Measurements from ENCODE around the gene PHC2. TPM values are rescaled to one million over a fixed set of nuclear protein-coding genes. Genes with fewer than 3 reads are reported as not detected.

PHC2 gene
- total RNA-seq, 2 experiments from 2014 or later = 43.0 to 43.7 TPM

DNA sequence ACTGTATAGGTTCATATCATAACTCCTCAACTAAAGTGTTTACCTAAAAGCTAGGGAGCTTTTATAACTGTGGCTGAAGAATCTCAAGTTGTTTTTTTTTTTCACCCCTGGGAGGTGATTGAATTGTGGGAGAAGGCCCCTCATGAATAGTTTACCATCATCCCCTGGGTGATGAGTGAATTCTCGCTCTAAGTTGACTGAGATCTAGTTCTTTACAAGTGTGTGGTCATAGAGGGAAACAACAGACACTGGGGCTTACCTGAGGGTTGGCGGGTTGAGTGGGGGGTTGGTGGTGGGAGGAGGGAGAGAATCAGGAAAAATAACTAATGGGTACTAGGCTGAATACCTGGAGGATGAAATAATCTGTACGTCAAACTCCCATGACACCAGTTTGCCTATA lies 33.7 kb upstream of the PHC2 start:
- Mint-ChIP-seq H3K27me3 (peaks cover 18% of the 10 kb centered on the region), H3K9me3 (no peaks in the 10 kb centered on the region), H3K27ac (no peak overlapping the region), H3K36me3 (no peaks in the 10 kb centered on the region), H3K4me1 (peaks cover 12% of the 10 kb centered on the region), H3K4me3 (no peak overlapping the region)
- DNase-seq = no peak
- ATAC-seq (ENCODE audit: low read depth) = no peak
- POLR2A ChIA-PET = no interaction called here

DNA sequence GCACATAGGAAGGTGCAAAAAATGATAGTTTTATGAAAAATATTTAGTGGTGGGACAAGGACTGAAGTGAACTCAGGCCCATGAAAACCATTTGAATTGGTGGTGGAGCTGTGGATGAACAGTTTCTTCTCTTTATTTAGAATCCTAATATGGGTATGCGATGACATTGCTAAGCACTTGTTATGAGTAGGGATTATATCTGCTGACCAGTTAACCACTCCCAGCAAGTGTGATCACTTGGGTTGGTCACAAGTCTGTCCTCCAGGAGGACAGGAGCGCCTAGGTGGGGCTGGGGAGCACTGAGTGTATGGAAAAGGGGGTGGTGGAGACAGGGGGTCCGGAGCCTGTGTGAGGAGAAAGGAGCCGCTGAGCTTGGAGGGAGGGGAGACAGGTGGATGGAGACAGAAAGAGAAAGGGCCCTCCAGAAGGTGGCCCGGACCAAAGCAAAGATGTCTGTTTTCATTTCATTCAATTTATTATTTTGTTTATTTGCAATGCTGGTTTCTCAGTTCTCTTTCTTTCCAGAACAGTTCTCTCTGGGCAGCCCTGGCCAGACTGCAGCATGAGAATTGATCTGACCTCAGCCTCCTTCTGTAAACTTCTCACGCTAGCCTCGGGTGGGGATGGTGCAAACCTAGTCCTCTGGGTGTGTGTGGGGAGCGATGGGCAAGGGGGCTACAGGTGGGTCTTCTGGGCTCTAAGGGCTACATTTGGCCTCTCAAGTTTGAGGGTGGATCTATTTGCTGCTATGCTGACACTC lies 31.7 kb upstream of the PHC2 start:
- POLR2A ChIA-PET = interaction anchor here (0.7 kb wide), 1 partner anchor 82 kb away, joined by 4 read pairs; no protein-coding TSS in a partner anchor
- no peaks in the 10 kb centered on the region for H3K9me3 Mint-ChIP-seq
- ATAC-seq (ENCODE audit: low read depth) = no peak

DNA sequence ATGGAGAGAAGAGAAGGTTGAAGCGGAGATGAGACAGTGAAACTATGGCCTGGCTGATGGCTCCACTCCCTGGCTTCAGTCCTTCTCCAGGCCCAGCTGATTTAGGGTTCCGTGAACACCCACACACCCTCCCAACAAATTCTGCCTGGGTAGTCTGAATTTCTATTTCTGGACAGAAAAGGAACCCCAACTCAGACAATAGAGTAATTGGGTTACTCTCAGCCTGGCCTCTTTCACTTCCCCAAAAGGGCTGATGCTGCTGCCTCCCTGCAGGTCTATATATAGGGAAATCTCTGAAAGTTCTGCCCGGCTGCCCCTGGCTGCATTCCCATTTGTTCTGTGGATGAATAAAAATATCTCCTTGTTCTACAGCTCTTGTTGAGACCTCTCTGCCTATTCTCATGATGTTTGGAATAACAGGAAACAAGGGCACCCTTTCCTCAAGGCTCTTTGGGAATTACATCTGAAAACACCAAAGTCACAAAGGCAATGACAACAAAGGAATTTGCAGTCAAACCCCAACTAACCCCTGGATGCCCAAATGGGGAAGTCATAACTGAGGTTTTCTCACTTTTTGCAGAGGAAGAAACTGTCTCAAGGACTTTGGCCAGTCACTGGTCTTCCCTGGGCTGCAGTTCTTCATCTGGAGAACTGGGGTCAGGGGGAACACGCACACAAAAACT lies 30.2 kb upstream of the PHC2 start:
- ATAC-seq (ENCODE audit: low read depth) = no peak
- Mint-ChIP-seq H3K4me3 (no peak overlapping the region), H3K4me1 (peaks cover 6% of the 10 kb centered on the region), H3K27me3 (peaks cover 17% of the 10 kb centered on the region), H3K9me3 (no peaks in the 10 kb centered on the region), H3K27ac (no peak overlapping the region), H3K36me3 (no peaks in the 10 kb centered on the region)
- no peak for DNase-seq
- POLR2A ChIA-PET = interaction anchor here (0.5 kb wide), 1 partner anchor 1067 kb away, joined by 3 read pairs; the partner anchor contains the start of gene BSDC1

More for the DNA sequence above, 31.7 kb upstream of the PHC2 start:
- Mint-ChIP-seq H3K4me3 (no peak overlapping the region), H3K27ac (no peak overlapping the region), H3K36me3 (no peaks in the 10 kb centered on the region), H3K27me3 (peaks cover 22% of the 10 kb centered on the region), H3K4me1 (peaks cover 6% of the 10 kb centered on the region)
- DNase-seq = no peak

DNA sequence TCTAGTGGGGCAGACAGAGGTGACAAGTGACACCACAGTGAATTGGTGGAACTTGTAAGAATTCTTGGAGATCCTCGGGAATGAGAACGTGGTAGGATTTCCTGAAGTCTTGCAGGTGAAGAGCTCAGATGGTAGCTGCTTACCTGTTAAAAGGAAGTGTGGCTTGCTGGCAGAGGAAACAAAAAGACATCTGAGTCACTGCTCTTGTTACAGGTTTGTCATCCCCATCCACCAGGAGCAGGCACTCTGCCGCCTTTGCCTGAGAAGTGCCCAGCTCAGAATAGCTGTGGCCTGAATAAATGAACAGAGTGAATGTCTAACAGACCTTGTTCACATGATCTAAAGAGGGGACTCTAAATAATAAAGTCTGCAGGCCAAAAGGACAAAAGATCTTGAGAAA lies 29.2 kb upstream of the PHC2 start:
- H3K9me3 Mint-ChIP-seq = no peaks in the 10 kb centered on the region
- no peak for ATAC-seq (ENCODE audit: low read depth)
- POLR2A ChIA-PET = no interaction called here
- H3K4me1 Mint-ChIP-seq = peaks cover 10% of the 10 kb centered on the region
- peaks cover 12% of the 10 kb centered on the region for H3K27me3 Mint-ChIP-seq
- DNase-seq = no peak
- H3K4me3 Mint-ChIP-seq = no peak overlapping the region
- no peaks in the 10 kb centered on the region for H3K36me3 Mint-ChIP-seq
- no peak overlapping the region for H3K27ac Mint-ChIP-seq

DNA sequence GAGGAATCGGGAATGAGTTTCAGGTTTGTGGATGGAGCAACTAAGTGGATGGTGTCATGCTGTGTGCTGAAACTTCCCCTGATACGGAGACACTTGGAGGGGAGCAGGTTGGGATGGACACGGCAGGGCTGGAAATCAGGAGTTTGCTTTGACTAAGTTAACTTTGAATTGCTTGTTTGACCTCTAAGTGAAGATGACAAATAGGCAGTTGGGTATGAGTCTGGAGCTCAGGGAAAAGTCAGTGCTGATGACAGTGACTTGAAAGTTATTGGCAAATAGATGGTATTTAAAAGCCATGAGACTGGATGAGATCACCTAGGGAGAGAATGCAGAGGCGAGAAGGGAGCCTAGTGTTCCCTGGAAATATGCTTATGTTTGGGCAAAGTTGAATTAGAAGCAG lies 28.8 kb upstream of the PHC2 start:
- Mint-ChIP-seq H3K36me3 (no peaks in the 10 kb centered on the region), H3K4me1 (peaks cover 10% of the 10 kb centered on the region), H3K27ac (no peak overlapping the region), H3K27me3 (peaks cover 10% of the 10 kb centered on the region), H3K9me3 (no peaks in the 10 kb centered on the region), H3K4me3 (no peak overlapping the region)
- no peak for DNase-seq
- no peak for ATAC-seq (ENCODE audit: low read depth)
- POLR2A ChIA-PET = interaction anchor here (0.6 kb wide), 1 partner anchor 317 kb away, joined by 3 read pairs; no protein-coding TSS in a partner anchor

DNA sequence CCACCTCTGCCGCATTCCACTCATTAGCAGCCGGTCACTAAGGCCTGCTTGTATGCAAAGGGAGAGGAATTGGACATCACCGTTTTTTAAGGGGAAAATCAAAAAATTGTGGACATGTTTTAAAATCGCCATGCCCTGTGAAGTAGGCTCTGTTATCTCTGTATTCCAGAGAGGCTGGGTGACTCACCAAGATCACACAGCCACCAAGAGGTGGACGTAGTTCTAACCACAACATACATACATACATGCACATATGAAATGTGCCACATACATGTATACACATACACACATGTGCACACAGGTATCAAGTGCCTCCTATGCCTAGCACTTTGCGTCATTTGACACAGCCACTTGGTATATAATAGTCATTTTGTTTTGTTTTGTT lies 25.6 kb upstream of the PHC2 start:
- POLR2A ChIA-PET = interaction anchor here (0.7 to 1.0 kb wide), 2 partner anchors 14 to 16 kb away, joined by 3 to 5 read pairs; no protein-coding TSS in a partner anchor
- Mint-ChIP-seq H3K36me3 (no peaks in the 10 kb centered on the region), H3K9me3 (no peaks in the 10 kb centered on the region), H3K27me3 (peaks cover 24% of the 10 kb centered on the region), H3K4me3 (no peak overlapping the region), H3K27ac (no peak overlapping the region), H3K4me1 (peaks cover 10% of the 10 kb centered on the region)
- no peak for ATAC-seq (ENCODE audit: low read depth)
- DNase-seq = no peak

DNA sequence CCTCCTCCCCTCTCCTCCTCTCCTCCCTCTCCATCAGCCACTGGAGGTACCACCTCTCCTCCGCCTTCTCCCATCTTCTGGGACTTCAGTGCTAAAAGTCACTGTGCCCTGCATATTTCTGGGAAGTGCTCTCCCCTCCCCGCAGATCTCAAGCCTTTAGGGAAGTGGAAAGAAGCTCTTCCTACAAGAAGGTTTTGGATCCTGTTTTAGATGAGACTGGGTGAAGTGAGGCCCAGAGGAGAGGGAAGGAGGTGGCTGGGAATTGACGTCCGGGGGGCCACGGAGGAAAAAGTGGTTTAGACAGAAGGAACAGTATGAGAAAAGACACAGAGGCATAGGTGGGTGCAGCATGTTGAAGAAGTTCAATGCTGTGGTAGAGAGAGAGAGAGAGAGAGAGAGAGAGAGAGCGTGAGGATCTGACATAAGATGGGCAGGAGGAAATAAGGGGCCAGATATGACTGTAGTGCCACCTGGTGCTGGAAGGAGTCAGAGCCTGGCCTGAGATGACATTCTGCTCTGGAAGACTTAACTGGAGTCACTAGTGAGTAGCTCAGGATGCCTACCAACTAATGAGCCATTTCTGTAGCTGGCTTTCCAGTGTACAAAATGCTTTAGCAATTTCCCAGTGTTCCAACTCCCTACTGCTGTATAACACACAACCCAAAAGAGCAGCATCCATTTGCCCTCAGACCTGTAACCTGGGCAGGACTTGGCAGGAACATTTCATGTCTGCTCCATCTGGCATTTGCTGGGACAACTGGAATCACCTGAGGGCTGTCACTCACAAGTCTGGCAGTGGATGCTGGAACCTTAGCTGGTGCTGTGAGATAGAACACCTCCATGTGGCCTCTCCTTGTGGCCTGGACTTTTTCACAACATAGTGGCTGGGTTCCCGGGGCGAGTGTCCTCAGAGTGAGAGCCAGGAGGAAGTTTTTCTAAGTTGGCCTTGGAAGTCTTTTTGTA lies 24.9 kb upstream of the PHC2 start:
- H3K4me3 Mint-ChIP-seq = no peak overlapping the region
- no peaks in the 10 kb centered on the region for H3K9me3 Mint-ChIP-seq
- ATAC-seq (ENCODE audit: low read depth) (peak; percentile 95), DNase-seq (peak; percentile 36)
- no peak overlapping the region for H3K27ac Mint-ChIP-seq
- POLR2A ChIA-PET = interaction anchor here (0.7 to 1.0 kb wide), 3 partner anchors 15 to 16 kb away, joined by 3 to 5 read pairs (median 3); no protein-coding TSS in a partner anchor
- peaks cover 10% of the 10 kb centered on the region for H3K4me1 Mint-ChIP-seq
- H3K27me3 Mint-ChIP-seq = peaks cover 28% of the 10 kb centered on the region
- H3K36me3 Mint-ChIP-seq = no peaks in the 10 kb centered on the region

GRCh38 chr1:33454646-33455282 lies 23.9 kb upstream of the PHC2 start:
- H3K4me1 Mint-ChIP-seq = peaks cover 4% of the 10 kb centered on the region
- no peak overlapping the region for H3K4me3 Mint-ChIP-seq
- H3K27me3 Mint-ChIP-seq = peaks cover 34% of the 10 kb centered on the region
- H3K9me3 Mint-ChIP-seq = no peaks in the 10 kb centered on the region
- POLR2A ChIA-PET = no interaction called here
- DNase-seq = no peak
- H3K27ac Mint-ChIP-seq = no peak overlapping the region
- H3K36me3 Mint-ChIP-seq = no peaks in the 10 kb centered on the region
- ATAC-seq (ENCODE audit: low read depth) = no peak

DNA sequence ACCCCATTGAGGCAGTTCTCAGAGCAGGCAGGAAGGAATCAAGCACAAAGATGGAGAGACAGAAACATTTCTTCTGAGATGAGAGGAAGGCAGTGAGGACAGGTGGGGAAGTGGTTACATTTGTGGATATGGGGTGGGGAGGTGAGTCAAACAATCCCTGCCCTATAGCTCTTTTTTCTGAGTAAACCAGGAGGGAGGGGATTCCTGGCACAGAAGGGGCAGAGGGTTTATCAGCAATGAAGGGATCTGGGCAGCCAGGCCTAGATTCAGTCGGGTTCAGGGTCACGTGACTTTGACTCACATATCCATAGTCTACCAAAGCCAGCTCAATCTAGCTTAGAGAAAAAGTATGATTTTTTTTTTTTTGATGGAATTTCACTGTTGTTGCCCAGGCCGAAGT lies 15.7 kb upstream of the PHC2 start:
- peak; percentile 88 for ATAC-seq (ENCODE audit: low read depth)
- Mint-ChIP-seq H3K27ac (peak overlapping the region; percentile 55), H3K4me3 (peak overlapping the region; percentile 5), H3K4me1 (peaks cover 40% of the 10 kb centered on the region), H3K9me3 (no peaks in the 10 kb centered on the region), H3K27me3 (peaks cover 48% of the 10 kb centered on the region), H3K36me3 (peaks cover 2% of the 10 kb centered on the region)
- POLR2A ChIA-PET = no interaction called here
- DNase-seq = no peak

DNA sequence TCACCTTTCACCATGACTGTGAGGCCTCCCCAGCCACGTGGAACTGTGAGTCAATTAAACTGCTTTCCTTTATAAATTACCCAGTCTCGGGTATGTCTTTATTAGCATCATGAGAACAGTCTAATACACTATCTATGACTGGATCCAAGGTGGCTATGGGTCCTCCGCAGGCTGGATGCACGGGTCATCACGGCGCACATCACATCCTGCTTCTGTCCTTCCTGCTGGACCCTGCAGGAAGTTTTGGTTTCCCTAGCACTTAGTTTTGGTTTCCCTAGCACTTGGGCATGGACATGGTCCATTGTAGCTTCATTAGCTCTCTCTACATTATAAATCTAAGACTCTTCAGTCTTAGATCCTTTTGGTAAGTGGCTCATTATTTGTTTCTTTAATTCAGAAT lies 14.2 kb upstream of the PHC2 start:
- Mint-ChIP-seq H3K27me3 (peaks cover 46% of the 10 kb centered on the region), H3K36me3 (peaks cover 2% of the 10 kb centered on the region), H3K4me1 (peaks cover 42% of the 10 kb centered on the region), H3K27ac (no peak overlapping the region), H3K4me3 (no peak overlapping the region), H3K9me3 (no peaks in the 10 kb centered on the region)
- POLR2A ChIA-PET = no interaction called here
- no peak for DNase-seq
- ATAC-seq (ENCODE audit: low read depth) = no peak

DNA sequence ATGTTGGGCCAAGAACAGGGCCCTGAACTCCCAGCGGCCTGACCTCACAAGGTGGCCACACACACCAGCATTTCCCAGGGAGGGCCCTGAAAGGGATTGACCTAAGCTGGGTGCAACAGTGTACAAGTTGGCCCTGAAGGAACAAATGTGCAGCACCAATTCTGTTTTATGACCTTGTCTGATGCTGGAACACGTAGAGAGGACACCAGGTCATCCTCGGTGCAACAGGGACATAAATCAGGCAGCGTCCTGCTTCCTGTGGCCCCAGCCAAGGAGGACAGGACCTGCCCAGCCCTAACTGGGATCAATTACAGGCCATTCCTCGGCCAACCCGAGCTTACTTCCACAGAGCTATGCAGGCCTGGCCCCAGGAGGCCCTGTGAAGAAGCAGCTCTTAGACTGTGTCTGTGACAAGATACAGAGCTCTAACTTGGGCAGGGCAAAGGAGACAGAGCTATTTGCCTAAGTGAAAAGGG lies 12.8 kb upstream of the PHC2 start:
- peaks cover 2% of the 10 kb centered on the region for H3K36me3 Mint-ChIP-seq
- POLR2A ChIA-PET = no interaction called here
- no peak for ATAC-seq (ENCODE audit: low read depth)

DNA sequence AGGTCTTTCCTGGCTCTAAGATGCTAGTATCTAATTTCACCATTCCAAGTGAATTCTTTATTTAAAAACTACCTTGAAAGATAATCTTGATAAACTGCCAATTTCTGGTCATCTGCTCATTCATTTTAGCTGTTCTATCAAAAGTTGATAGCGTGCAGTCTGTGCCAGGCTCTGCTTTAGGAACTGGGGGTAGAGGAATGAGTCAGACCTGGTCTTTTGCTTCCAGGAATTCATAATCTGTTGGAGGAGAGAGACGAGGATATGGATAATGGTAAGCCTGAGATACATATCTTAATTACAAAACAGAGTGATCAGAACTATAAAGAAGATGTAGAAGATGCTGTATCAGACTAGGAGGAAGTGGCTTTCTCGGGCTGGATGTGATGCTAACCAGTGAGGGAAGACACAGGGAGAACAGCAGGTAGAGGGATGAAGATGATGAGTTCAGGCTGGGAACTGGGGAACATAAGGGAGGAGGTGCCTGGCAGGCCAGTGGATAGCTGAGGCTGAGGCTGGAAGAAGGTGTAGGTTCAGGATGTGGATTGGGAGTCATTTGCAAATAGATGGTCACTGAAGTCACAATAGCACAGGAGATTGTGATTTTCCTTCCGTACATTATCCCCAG lies 12.3 kb upstream of the PHC2 start:
- H3K27ac Mint-ChIP-seq = no peak overlapping the region
- H3K4me1 Mint-ChIP-seq = peaks cover 42% of the 10 kb centered on the region
- no peaks in the 10 kb centered on the region for H3K9me3 Mint-ChIP-seq
- H3K4me3 Mint-ChIP-seq = no peak overlapping the region
- DNase-seq (no peak), ATAC-seq (ENCODE audit: low read depth) (no peak)
- POLR2A ChIA-PET = no interaction called here
- peaks cover 43% of the 10 kb centered on the region for H3K27me3 Mint-ChIP-seq
- peaks cover 2% of the 10 kb centered on the region for H3K36me3 Mint-ChIP-seq

More for the DNA sequence above, 12.8 kb upstream of the PHC2 start:
- no peak for DNase-seq
- H3K27ac Mint-ChIP-seq = no peak overlapping the region
- no peak overlapping the region for H3K4me3 Mint-ChIP-seq
- peaks cover 42% of the 10 kb centered on the region for H3K4me1 Mint-ChIP-seq
- peaks cover 46% of the 10 kb centered on the region for H3K27me3 Mint-ChIP-seq
- no peaks in the 10 kb centered on the region for H3K9me3 Mint-ChIP-seq
